ENCODE results near the gene SRPK2. TPM values are rescaled to one million over a fixed set of nuclear protein-coding genes. Genes with fewer than 3 reads are reported as not detected.

SRPK2 gene
- total RNA-seq, 1 experiment from 2014 or later, result 21.6 TPM

- no TSS peak for BruUV-seq (replicated peaks)
- ATAC-seq (no peak), DNase-seq (no peak)
- H3K4me3 ChIP-seq (ENCODE audit: low read length), result no peak overlapping the region
- TF ChIP-seq EZH2 (IDR thresholded peaks at IDR 0.05; ENCODE audit: low read length, unreplicated experiment), result no peak
- TF ChIP-seq EZH2phosphoT487 (IDR thresholded peaks at IDR 0.05; ENCODE audit: borderline replicate concordance, low read length), result no peak
- no peak for TF ChIP-seq CTCF (conservative IDR thresholded peaks at IDR 0.05; ENCODE audit: low read depth, low read length)
- H3K27ac ChIP-seq (ENCODE audit: low read length), result no peak overlapping the region
- H3K79me2 ChIP-seq (ENCODE audit: low read length), result 0 out of 2 replicates have a peak, but pooled peaks cover 7% of the 10 kb centered on the region
- H3K9me2 ChIP-seq (replicated peaks; ENCODE audit: low read length), result no peaks in the 10 kb centered on the region
- H3K36me3 ChIP-seq (ENCODE audit: low read depth, low read length), result peaks cover 5% of the 10 kb centered on the region; the same call in 1 of the 2 replicates
- H3K4me1 ChIP-seq (ENCODE audit: insufficient read depth, low read length), result no peaks in the 10 kb centered on the region
- H3F3A ChIP-seq (ENCODE audit: low read length, unreplicated experiment), result no peaks in the 10 kb centered on the region
- no peak overlapping the region for H3K4me2 ChIP-seq (ENCODE audit: low read length)
- H3K9ac ChIP-seq (ENCODE audit: low read length), result no peak overlapping the region
- intact Hi-C loops (cut with micrococcal nuclease), result no loop called here
- no peaks in the 10 kb centered on the region for H3K9me3 ChIP-seq (ENCODE audit: low read length)
- no peaks in the 10 kb centered on the region for H4K20me1 ChIP-seq (ENCODE audit: low read length)
- POLR2A ChIA-PET (ENCODE audit: unreplicated experiment), result interaction anchor here (0.6 kb wide), 1 partner anchor 200 kb away, joined by 4 read pairs; no protein-coding TSS in a partner anchor
- no peak overlapping the region for H2AFZ ChIP-seq (ENCODE audit: low read length)
- CTCF ChIA-PET, result no interaction called here
- no peaks in the 10 kb centered on the region for H3K27me3 ChIP-seq (ENCODE audit: low read length)
Observed at GRCh38 chr7:105202616-105203015, 186.1 kb downstream of the SRPK2 start.

- H3K4me2 ChIP-seq (ENCODE audit: low read length), result no peak overlapping the region
- ATAC-seq, result peak; percentile 66
- intact Hi-C loops (cut with micrococcal nuclease), result no loop called here
- peak; percentile 2 for DNase-seq
- no TSS peak for BruUV-seq (replicated peaks)
- H3K27me3 ChIP-seq (ENCODE audit: low read length), result no peaks in the 10 kb centered on the region
- no peak for TF ChIP-seq EZH2phosphoT487 (IDR thresholded peaks at IDR 0.05; ENCODE audit: borderline replicate concordance, low read length)
- no peak for TF ChIP-seq EZH2 (IDR thresholded peaks at IDR 0.05; ENCODE audit: low read length, unreplicated experiment)
- no peak for TF ChIP-seq CTCF (conservative IDR thresholded peaks at IDR 0.05; ENCODE audit: low read depth, low read length)
- H3K9ac ChIP-seq (ENCODE audit: low read length), result no peak overlapping the region
- peaks cover 3% of the 10 kb centered on the region; the same call in 1 of the 2 replicates for H3K79me2 ChIP-seq (ENCODE audit: low read length)
- no peaks in the 10 kb centered on the region for H3K4me1 ChIP-seq (ENCODE audit: insufficient read depth, low read length)
- ChIA-PET POLR2A (ENCODE audit: unreplicated experiment) (interaction anchor here (0.6 kb wide), 1 partner anchor 17 kb away, joined by 4 read pairs; no protein-coding TSS in a partner anchor), CTCF (no interaction called here)
- H4K20me1 ChIP-seq (ENCODE audit: low read length), result no peaks in the 10 kb centered on the region
- no peaks in the 10 kb centered on the region for H3F3A ChIP-seq (ENCODE audit: low read length, unreplicated experiment)
- H3K27ac ChIP-seq (ENCODE audit: low read length), result no peak overlapping the region
- H3K36me3 ChIP-seq (ENCODE audit: low read depth, low read length), result peaks cover 5% of the 10 kb centered on the region; the same call in 1 of the 2 replicates
- H3K9me2 ChIP-seq (replicated peaks; ENCODE audit: low read length), result no peaks in the 10 kb centered on the region
- H3K4me3 ChIP-seq (ENCODE audit: low read length), result no peak overlapping the region
- H3K9me3 ChIP-seq (ENCODE audit: low read length), result no peaks in the 10 kb centered on the region
- no peak overlapping the region for H2AFZ ChIP-seq (ENCODE audit: low read length)
Observed at GRCh38 chr7:105199386-105199785, 189.3 kb downstream of the SRPK2 start.

GRCh38 chr7:105198223-105198622 lies 190.5 kb downstream of the SRPK2 start:
- TF ChIP-seq EZH2 (IDR thresholded peaks at IDR 0.05; ENCODE audit: low read length, unreplicated experiment) (no peak), EZH2phosphoT487 (IDR thresholded peaks at IDR 0.05; ENCODE audit: borderline replicate concordance, low read length) (no peak), CTCF (conservative IDR thresholded peaks at IDR 0.05; ENCODE audit: low read depth, low read length) (no peak)
- Histone ChIP-seq H2AFZ (ENCODE audit: low read length) (no peak overlapping the region), H3K4me1 (ENCODE audit: insufficient read depth, low read length) (no peaks in the 10 kb centered on the region), H3F3A (ENCODE audit: low read length, unreplicated experiment) (no peaks in the 10 kb centered on the region), H4K20me1 (ENCODE audit: low read length) (no peaks in the 10 kb centered on the region), H3K36me3 (ENCODE audit: low read depth, low read length) (peaks cover 5% of the 10 kb centered on the region; the same call in 1 of the 2 replicates), H3K9me2 (replicated peaks; ENCODE audit: low read length) (no peaks in the 10 kb centered on the region), H3K79me2 (ENCODE audit: low read length) (peaks cover 3% of the 10 kb centered on the region; the same call in 1 of the 2 replicates), H3K4me3 (ENCODE audit: low read length) (no peak overlapping the region), H3K4me2 (ENCODE audit: low read length) (no peak overlapping the region), H3K9me3 (ENCODE audit: low read length) (no peaks in the 10 kb centered on the region), H3K27ac (ENCODE audit: low read length) (no peak overlapping the region), H3K27me3 (ENCODE audit: low read length) (no peaks in the 10 kb centered on the region), H3K9ac (ENCODE audit: low read length) (no peak overlapping the region)
- intact Hi-C loops (cut with micrococcal nuclease), result no loop called here
- DNase-seq (peak; percentile 4), ATAC-seq (no peak; the same call in 1 of the 2 replicates)
- ChIA-PET POLR2A (ENCODE audit: unreplicated experiment) (no interaction called here), CTCF (no interaction called here)
- no TSS peak for BruUV-seq (replicated peaks)

Measured in PC-3 (cell line).